HepG2 (cell line): ENCODE measurements around the gene HEXD. TPM values are rescaled to one million over a fixed set of nuclear protein-coding genes. Genes with fewer than 3 reads are reported as not detected.

Source experiments
- CBFB ChIP-seq: sonication (generic); formaldehyde crosslinking; IDR thresholded peaks from 2 replicates; pipeline ENCODE4 v1.4.0; 2020; ENCODE audit warnings: missing genetic modification reagents
- FOXA3 ChIP-seq: IDR thresholded peaks from 2 replicates; pipeline ENCODE4 v1.6.1; 2016; ENCODE audit warnings: missing genetic modification reagents, missing compliant biosample characterization
- KAT8 ChIP-seq: IDR thresholded peaks from 2 replicates; pipeline ENCODE4 v1.6.1; 2016; ENCODE audit warnings: missing genetic modification reagents, missing compliant biosample characterization
- MIXL1 ChIP-seq: IDR thresholded peaks from 2 replicates; pipeline ENCODE4 v1.6.1; 2016
- NCOA1 ChIP-seq: sonication (generic); formaldehyde crosslinking; IDR thresholded peaks from 2 replicates; pipeline ENCODE4 v1.9.0; 2021; ENCODE audit warnings: missing genetic modification reagents
- NFE2L1 ChIP-seq: sonication (generic); formaldehyde crosslinking; IDR thresholded peaks from 2 replicates; pipeline ENCODE4 v1.4.0; 2020; ENCODE audit warnings: missing genetic modification reagents, mild to moderate bottlenecking, borderline replicate concordance
- NFE2L2 ChIP-seq: fragments of 150-350 bp; IDR thresholded peaks from 2 replicates; pipeline ENCODE4 v1.6.1; 2014; ENCODE audit warnings: low read length
- NFKB2 ChIP-seq: sonication (generic); formaldehyde crosslinking; IDR thresholded peaks from 2 replicates; pipeline ENCODE4 v1.4.0; 2020; ENCODE audit warnings: missing genetic modification reagents, borderline replicate concordance
- NKX3-1 ChIP-seq: sonication (generic); formaldehyde crosslinking; IDR thresholded peaks from 2 replicates; pipeline ENCODE4 v1.5.0; 2020; ENCODE audit warnings: missing genetic modification reagents
- NR2F2 ChIP-seq: IDR thresholded peaks from 2 replicates; pipeline ENCODE4 v1.6.1; 2012; ENCODE audit warnings: low read depth, inconsistent platforms, borderline replicate concordance
- NR2F6 ChIP-seq, 2 experiments: IDR thresholded peaks; 2 replicates each; pipeline ENCODE4 v1.6.1; 2016; ENCODE audit warnings: antibody characterized with exemption in 1 of 2, mild to moderate bottlenecking in 1 of 2
- PCBP1 ChIP-seq: fragments of 200-400 bp; formaldehyde crosslinking; IDR thresholded peaks from 2 replicates; pipeline ENCODE4 v1.6.1; 2017; ENCODE audit warnings: mild to moderate bottlenecking, low read depth, low read length, borderline replicate concordance
- PHF21A ChIP-seq: sonication (generic); formaldehyde crosslinking; IDR thresholded peaks from 2 replicates; pipeline ENCODE4 v1.5.0; 2020; ENCODE audit warnings: mild to moderate bottlenecking, missing genetic modification reagents
- PHF8 ChIP-seq: sonication (generic); formaldehyde crosslinking; IDR thresholded peaks from 2 replicates; pipeline ENCODE4 v1.5.0; 2020; ENCODE audit warnings: missing genetic modification reagents
- RELA ChIP-seq: sonication (generic); formaldehyde crosslinking; IDR thresholded peaks from 2 replicates; pipeline ENCODE4 v1.4.0; 2020; ENCODE audit warnings: missing genetic modification reagents
- SAP130 ChIP-seq: IDR thresholded peaks from 2 replicates; pipeline ENCODE4 v1.6.1; 2016; ENCODE audit warnings: low read depth
- SCMH1 ChIP-seq: sonication (generic); formaldehyde crosslinking; IDR thresholded peaks from 2 replicates; pipeline ENCODE4 v1.9.0; 2021; ENCODE audit warnings: missing genetic modification reagents, mild to moderate bottlenecking, borderline replicate concordance
- SOX6 ChIP-seq, 2 experiments: fragments of 450-650 bp in 1 of 2; sonication (generic) in 1 of 2; formaldehyde crosslinking in 1 of 2; IDR thresholded peaks; 2 replicates each; pipeline versions ENCODE4 v1.4.0 to v1.6.1; 2017 to 2020; ENCODE audit warnings: antibody characterized with exemption in 1 of 2, mild to moderate bottlenecking in 1 of 2, missing genetic modification reagents in 1 of 2
- TAF15 ChIP-seq: fragments of 200-400 bp; formaldehyde crosslinking; IDR thresholded peaks from one replicate; pipeline ENCODE4 v1.6.1; 2018; ENCODE audit warnings: mild to moderate bottlenecking, low read depth, low read length; ENCODE audit not compliant: poor library complexity, severe bottlenecking
- TP53 ChIP-seq: sonication (generic); formaldehyde crosslinking; conservative IDR thresholded peaks from 2 replicates; pipeline ENCODE4 v1.4.0; 2020; ENCODE audit warnings: missing genetic modification reagents
- ZBTB20 ChIP-seq: sonication (generic); formaldehyde crosslinking; IDR thresholded peaks from 2 replicates; pipeline ENCODE4 v1.8.1; 2023; ENCODE audit warnings: missing genetic modification reagents, low read depth, mild to moderate bottlenecking, borderline replicate concordance
- ZC3H4 ChIP-seq: sonication (generic); formaldehyde crosslinking; IDR thresholded peaks from 2 replicates; pipeline ENCODE4 v1.4.0; 2020; ENCODE audit warnings: missing genetic modification reagents, borderline replicate concordance
- ZNF501 ChIP-seq: sonication (generic); formaldehyde crosslinking; IDR thresholded peaks from 2 replicates; pipeline ENCODE4 v1.5.1; 2020; ENCODE audit warnings: mild to moderate bottlenecking, moderate library complexity, missing genetic modification reagents
- ZNF652 ChIP-seq: IDR thresholded peaks from 2 replicates; pipeline ENCODE4 v1.6.1; 2016; ENCODE audit warnings: low read depth, borderline replicate concordance
- ZNF761 ChIP-seq: sonication (generic); formaldehyde crosslinking; conservative IDR thresholded peaks from 2 replicates; pipeline ENCODE4 v1.4.0; 2020; ENCODE audit warnings: mild to moderate bottlenecking, missing genetic modification reagents
- ZNF782 ChIP-seq: sonication (generic); formaldehyde crosslinking; IDR thresholded peaks from 2 replicates; pipeline ENCODE4 v1.4.0; 2020; ENCODE audit warnings: missing genetic modification reagents, mild to moderate bottlenecking, borderline replicate concordance
- ZSCAN30 ChIP-seq: sonication (generic); formaldehyde crosslinking; IDR thresholded peaks from 2 replicates; pipeline ENCODE4 v1.5.0; 2020; ENCODE audit warnings: mild to moderate bottlenecking, missing genetic modification reagents
- polyA plus RNA-seq, 8 experiments: library from polyadenylated mRNA; depleted of rRNA in 3 of 8; stranded (reverse) in 7 of 8; unstranded in 1 of 8; fragments of >200 nt; fragmentation: Illumina TruSeq in 4 of 8; extraction: Trizol in 4 of 8; gene quantifications; 2 replicates each; pipeline versions ENCODE4 v1.2.1 to v1.2.3, GENCODE V29; 2011 to 2016; ENCODE audit warnings: low read depth in 4 of 8, missing spikeins in 1 of 8, mixed read lengths in 1 of 8; ENCODE audit not compliant: insufficient read depth in 1 of 8
- total RNA-seq, 5 experiments: library from RNA; depleted of rRNA; stranded (reverse); fragments of >200 nt; fragmentation: Illumina TruSeq; extraction: Trizol; gene quantifications; 2 replicates each; pipeline ENCODE4 v1.2.3, GENCODE V29; 2016; ENCODE audit warnings: low read depth in 1 of 5
- TF ChIP-seq, protein P1 (sequence below): IDR thresholded peaks from 2 replicates; pipeline ENCODE4 v1.6.1; 2012; ENCODE audit warnings: low read depth, low read length, improper control_type of control experiment
- TF ChIP-seq, protein P2 (sequence below): IDR thresholded peaks from 2 replicates; pipeline ENCODE4 v1.6.1; 2016; ENCODE audit warnings: low read depth, control low read depth

HEXD gene
- total and polyA plus RNA-seq, 2 of the 13 experiments (the other 11 are each of a cell fraction or from before 2014, with no cell fraction given), result 22.3 to 41.8 TPM

DNA sequence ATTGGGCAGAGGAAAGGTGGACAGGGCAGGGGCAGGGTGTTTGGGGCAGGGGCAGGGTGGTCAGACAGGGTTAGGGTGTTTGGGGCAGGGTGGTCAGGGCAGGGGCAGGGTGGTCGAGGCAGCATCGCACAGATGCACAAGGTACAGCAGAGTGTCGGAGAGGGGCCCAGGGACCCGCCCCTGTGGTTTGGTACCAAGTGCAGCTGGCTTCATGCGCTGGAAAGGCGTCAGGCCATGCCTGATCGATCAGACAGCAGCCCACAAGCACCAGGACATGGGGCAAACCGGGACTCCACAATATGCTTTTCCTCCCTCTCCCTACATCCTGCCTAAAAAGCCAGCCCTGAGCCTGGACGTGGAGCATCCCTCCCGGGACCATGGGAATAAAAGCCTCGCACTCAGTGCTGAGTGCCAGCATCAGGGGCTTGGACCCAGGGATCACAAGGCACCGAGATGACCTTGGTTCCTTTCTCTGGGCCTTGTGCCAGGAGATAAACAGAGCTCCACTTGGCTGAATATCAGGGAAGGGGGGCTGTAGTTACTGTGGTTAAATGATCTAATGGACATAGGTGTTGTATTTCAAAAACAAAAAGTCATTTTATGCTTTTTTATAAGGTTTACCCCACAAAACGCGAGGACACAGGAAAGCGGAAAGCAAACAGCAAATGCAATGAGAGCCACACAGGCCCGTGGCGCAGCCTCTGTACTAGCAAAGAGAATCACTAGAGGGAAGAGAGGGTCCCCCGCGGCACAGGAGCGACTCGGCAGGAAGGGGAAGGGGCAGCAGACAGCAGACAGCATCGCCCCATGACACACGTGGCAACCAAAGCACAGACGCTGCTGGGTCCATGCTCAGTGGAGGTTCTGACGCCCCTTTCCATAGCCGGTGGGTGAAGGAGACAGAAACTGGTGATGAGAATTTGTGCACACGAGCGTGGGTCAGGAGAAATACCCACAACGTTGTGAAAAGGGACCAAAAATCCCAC, 5.3 kb upstream of the HEXD start (continued):
- no peak; the same call in 1 of the 2 replicates for TF ChIP-seq CBFB (CRISPR knock-in tag)
- no peak for TF ChIP-seq ZC3H4
- TF ChIP-seq ZNF761, result 0 out of 2 replicates have a peak, but pooled peaks have one; percentile 83
- TF ChIP-seq NCOA1, result no peak
- peak; percentile 75; the same call in 1 of the 2 replicates for TF ChIP-seq PCBP1
- TF ChIP-seq NKX3-1 (CRISPR knock-in tag), result no peak
- TF ChIP-seq NR2F2, result 0 out of 2 replicates have a peak, but pooled peaks have one; percentile 25
- TF ChIP-seq NFKB2 (CRISPR knock-in tag), result 0 out of 2 replicates have a peak, but pooled peaks have one; percentile 28
- no peak for TF ChIP-seq ZSCAN30
- peak; percentile 25; the same call in 1 of the 2 replicates for TF ChIP-seq KAT8 (CRISPR knock-in tag)
- no peak for TF ChIP-seq RELA (CRISPR knock-in tag)
- TF ChIP-seq MIXL1 (CRISPR knock-in tag), result no peak
- TF ChIP-seq SAP130 (CRISPR knock-in tag), result peak; percentile 74
- 0 out of 2 replicates have a peak, but pooled peaks have one; percentile 25 for TF ChIP-seq PHF8 (CRISPR knock-in tag)
- no peak for TF ChIP-seq ZNF782
- TF ChIP-seq TAF15, result no peak
- no peak for TF ChIP-seq NFE2L1 (CRISPR knock-in tag)
- TF ChIP-seq ZNF501 (CRISPR knock-in tag), result peak; percentile 60
- peak; percentile 57; the same call in 1 of the 2 replicates for TF ChIP-seq PHF21A (CRISPR knock-in tag)
- TF ChIP-seq, protein P1, sequence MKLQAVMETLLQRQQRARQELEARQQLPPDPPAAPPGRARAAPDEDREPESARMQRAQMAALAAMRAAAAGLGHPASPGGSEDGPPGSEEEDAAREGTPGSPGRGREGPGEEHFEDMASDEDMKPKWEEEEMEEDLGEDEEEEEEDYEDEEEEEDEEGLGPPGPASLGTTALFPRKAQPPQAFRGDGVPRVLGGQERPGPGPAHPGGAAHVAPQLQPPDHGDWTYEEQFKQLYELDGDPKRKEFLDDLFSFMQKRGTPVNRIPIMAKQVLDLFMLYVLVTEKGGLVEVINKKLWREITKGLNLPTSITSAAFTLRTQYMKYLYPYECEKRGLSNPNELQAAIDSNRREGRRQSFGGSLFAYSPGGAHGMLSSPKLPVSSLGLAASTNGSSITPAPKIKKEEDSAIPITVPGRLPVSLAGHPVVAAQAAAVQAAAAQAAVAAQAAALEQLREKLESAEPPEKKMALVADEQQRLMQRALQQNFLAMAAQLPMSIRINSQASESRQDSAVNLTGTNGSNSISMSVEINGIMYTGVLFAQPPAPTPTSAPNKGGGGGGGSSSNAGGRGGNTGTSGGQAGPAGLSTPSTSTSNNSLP, result no peak
- TF ChIP-seq NR2F6 (IDR thresholded peaks at IDR 0.05), result peak; percentile 54; the same call in 1 of the 2 replicates
- TF ChIP-seq NR2F6 (CRISPR knock-in tag; IDR thresholded peaks at IDR 0.05), result peak; percentile 63; the same call in 1 of the 2 replicates
- TF ChIP-seq, protein P2, sequence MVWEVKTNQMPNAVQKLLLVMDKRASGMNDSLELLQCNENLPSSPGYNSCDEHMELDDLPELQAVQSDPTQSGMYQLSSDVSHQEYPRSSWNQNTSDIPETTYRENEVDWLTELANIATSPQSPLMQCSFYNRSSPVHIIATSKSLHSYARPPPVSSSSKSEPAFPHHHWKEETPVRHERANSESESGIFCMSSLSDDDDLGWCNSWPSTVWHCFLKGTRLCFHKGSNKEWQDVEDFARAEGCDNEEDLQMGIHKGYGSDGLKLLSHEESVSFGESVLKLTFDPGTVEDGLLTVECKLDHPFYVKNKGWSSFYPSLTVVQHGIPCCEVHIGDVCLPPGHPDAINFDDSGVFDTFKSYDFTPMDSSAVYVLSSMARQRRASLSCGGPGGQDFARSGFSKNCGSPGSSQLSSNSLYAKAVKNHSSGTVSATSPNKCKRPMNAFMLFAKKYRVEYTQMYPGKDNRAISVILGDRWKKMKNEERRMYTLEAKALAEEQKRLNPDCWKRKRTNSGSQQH (CRISPR knock-in tag), result 0 out of 2 replicates have a peak, but pooled peaks have one; percentile 61
- TF ChIP-seq SOX6 (IDR thresholded peaks at IDR 0.05), result no peak
- TF ChIP-seq SOX6 (CRISPR knock-in tag; IDR thresholded peaks at IDR 0.05), result peak; percentile 75
- no peak for TF ChIP-seq ZNF652 (CRISPR knock-in tag)
- peak; percentile 70 for TF ChIP-seq FOXA3 (CRISPR knock-in tag)
- TF ChIP-seq ZBTB20 (CRISPR knock-in tag), result no peak; the same call in 1 of the 2 replicates
- TF ChIP-seq NFE2L2, result no peak
- no peak for TF ChIP-seq SCMH1 (CRISPR knock-in tag)
- TF ChIP-seq TP53 (CRISPR knock-in tag), result no peak
